SJCRH30 (cell line): ENCODE results near the gene MEIS1. TPM values are rescaled to one million over a fixed set of nuclear protein-coding genes. Genes with fewer than 3 reads are reported as not detected.
"Not testable (repeated sequence)": the region's sequence is repeated elsewhere in the genome, so short reads cannot be mapped to it uniquely, and the experiment has no call there.

Experiments used
- DNase-seq, 2 experiments: peaks; one replicate each; pipeline ENCODE4 v3.0.0-alpha.2; 2015 to 2020
- H3K27ac ChIP-seq: fragments of 250-450 bp; sonication (Bioruptor Pico); 2 replicates; pipeline ENCODE4 v1.5.1; 2020; ENCODE audit warnings: mild to moderate bottlenecking, moderate library complexity
- H3K27me3 ChIP-seq: fragments of 250-450 bp; sonication (Bioruptor Pico); 2 replicates; pipeline ENCODE4 v1.5.1; 2020; ENCODE audit warnings: mild to moderate bottlenecking, moderate library complexity
- H3K36me3 ChIP-seq: fragments of 250-450 bp; sonication (Bioruptor Pico); 2 replicates; pipeline ENCODE4 v1.5.1; 2020; ENCODE audit warnings: mild to moderate bottlenecking, moderate library complexity
- H3K4me1 ChIP-seq: fragments of 250-450 bp; sonication (Bioruptor Pico); 2 replicates; pipeline ENCODE4 v1.5.1; 2020; ENCODE audit warnings: mild to moderate bottlenecking, moderate library complexity
- H3K4me3 ChIP-seq: fragments of 250-450 bp; sonication (Bioruptor Pico); 2 replicates; pipeline ENCODE4 v1.5.1; 2020; ENCODE audit warnings: mild to moderate bottlenecking, moderate library complexity
- H3K9me3 ChIP-seq: fragments of 250-450 bp; sonication (Bioruptor Pico); replicated peaks from 2 replicates; pipeline ENCODE4 v1.5.1; 2020; ENCODE audit warnings: mild to moderate bottlenecking, moderate library complexity
- total RNA-seq: library from RNA; depleted of rRNA; stranded (reverse); fragments of >200 nt; shearing (Covaris generic); gene quantifications from 2 replicates; pipeline ENCODE4 v1.2.3, GENCODE V29; 2014

MEIS1 gene
- total RNA-seq, 1 experiment from 2014 or later = 14.7 TPM

DNA sequence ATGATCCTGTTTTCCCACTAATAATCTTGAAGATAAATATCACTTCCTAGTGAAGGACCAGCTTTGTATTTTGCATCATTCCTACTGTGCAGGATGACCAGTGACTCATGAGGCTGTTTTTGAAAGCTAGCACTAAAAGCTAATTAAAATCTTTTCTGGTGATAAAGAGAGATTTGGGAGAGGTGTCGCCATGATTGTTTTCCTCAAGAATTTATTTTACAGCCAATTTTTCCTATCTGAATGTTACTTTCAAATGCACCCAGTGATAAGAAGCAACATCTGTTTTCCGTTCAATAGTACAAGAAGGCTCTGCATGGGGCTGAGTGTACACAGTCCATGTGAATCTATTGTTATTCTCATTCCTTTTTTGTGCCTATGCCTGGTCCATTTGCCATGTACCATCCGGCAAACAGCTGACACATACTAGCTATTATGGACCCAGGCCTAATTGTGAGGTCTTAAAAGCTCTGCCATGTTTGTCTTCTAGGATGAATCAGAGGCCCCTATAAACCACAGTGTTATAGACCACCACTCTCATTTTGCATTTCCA, 28.4 kb downstream of the MEIS1 start:
- DNase-seq = no peak
- no peaks in the 10 kb centered on the region for H3K36me3 ChIP-seq
- no peak overlapping the region for H3K4me3 ChIP-seq
- no peaks in the 10 kb centered on the region for H3K9me3 ChIP-seq
- H3K27me3 ChIP-seq = no peaks in the 10 kb centered on the region
- no peaks in the 10 kb centered on the region for H3K4me1 ChIP-seq
- H3K27ac ChIP-seq = no peak overlapping the region

DNA sequence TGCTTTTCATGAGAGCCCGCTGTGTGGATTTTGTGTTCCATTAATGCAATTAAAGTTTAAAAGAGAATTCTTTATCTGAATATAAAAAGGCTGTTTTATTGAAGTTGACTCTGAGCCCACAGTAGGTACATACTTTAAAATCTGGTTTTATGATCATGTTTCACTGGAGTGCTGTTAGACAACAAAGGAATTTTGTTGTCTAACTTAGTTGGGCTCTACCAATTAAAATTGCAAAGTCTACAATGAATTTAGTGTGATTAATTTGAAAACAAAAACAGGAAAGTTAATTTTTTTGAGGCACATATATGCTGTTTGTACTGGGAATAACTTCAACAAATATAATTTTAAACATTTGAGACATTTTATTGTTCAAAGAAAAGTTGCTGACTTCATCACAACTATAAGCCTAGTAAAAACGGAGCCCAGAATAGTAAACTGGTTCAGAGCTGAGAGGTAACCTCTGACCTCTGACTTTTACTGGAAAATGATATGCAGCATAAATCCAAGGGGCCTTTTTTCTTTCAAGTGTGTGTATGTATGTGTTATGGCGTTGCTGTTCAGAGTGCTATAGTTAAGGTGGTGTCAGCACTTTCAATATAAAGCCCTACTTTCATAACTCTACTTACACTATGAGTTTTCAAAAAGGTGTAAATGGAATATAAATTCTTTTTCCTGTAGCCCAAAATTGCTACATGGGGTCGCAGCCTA, 30.2 kb downstream of the MEIS1 start:
- Histone ChIP-seq H3K4me3 (no peak overlapping the region), H3K9me3 (no peaks in the 10 kb centered on the region), H3K27me3 (no peaks in the 10 kb centered on the region), H3K4me1 (peaks cover 2% of the 10 kb centered on the region; the same call in 1 of the 2 replicates), H3K36me3 (no peaks in the 10 kb centered on the region), H3K27ac (no peak overlapping the region)
- no peak for DNase-seq

DNA sequence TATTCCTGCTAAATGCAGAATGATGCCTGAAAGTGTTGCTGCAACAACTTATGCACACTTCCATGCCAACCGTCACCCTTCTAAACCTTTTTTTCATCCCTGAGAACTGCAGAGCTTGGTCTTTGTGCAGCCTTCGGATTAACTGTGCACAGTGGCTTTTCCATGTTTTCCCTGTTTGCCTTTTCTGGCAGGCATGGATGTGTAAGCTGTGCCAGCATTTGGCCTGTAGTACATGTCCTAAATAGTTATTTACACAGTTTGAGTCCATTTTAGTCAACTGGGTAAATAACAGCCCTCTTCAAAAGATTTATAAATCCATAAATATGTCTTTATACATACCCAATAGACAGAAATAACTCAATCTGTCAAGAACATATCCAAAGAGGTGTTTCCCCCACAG, 31.5 kb downstream of the MEIS1 start:
- Histone ChIP-seq H3K27ac (no peak overlapping the region), H3K27me3 (no peaks in the 10 kb centered on the region), H3K36me3 (no peaks in the 10 kb centered on the region), H3K4me1 (peaks cover 2% of the 10 kb centered on the region; the same call in 1 of the 2 replicates), H3K9me3 (no peaks in the 10 kb centered on the region), H3K4me3 (no peak overlapping the region)
- no peak for DNase-seq

DNA sequence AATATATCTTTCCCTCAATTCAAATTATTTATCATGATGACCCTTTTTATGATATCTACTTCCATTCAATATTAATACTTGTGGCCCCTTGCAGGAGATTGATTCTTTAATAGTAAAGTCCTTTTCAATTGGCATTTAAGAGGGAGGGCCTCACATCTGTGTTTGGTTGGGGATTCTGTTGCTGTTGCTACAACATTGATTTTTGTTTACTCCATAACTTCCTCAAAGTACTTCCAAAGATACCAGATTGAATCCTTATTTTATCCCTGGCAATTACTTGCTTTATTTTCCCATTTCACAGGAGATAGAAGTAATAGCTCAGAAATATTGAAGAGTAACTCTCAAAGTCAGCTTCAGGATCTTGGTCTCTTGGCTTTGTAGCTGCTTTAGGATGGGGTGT, 32.8 kb downstream of the MEIS1 start:
- Histone ChIP-seq H3K27me3 (no peaks in the 10 kb centered on the region), H3K9me3 (no peaks in the 10 kb centered on the region), H3K36me3 (no peaks in the 10 kb centered on the region), H3K27ac (no peak overlapping the region), H3K4me1 (peaks cover 2% of the 10 kb centered on the region; the same call in 1 of the 2 replicates), H3K4me3 (no peak overlapping the region)
- no peak for DNase-seq

DNA sequence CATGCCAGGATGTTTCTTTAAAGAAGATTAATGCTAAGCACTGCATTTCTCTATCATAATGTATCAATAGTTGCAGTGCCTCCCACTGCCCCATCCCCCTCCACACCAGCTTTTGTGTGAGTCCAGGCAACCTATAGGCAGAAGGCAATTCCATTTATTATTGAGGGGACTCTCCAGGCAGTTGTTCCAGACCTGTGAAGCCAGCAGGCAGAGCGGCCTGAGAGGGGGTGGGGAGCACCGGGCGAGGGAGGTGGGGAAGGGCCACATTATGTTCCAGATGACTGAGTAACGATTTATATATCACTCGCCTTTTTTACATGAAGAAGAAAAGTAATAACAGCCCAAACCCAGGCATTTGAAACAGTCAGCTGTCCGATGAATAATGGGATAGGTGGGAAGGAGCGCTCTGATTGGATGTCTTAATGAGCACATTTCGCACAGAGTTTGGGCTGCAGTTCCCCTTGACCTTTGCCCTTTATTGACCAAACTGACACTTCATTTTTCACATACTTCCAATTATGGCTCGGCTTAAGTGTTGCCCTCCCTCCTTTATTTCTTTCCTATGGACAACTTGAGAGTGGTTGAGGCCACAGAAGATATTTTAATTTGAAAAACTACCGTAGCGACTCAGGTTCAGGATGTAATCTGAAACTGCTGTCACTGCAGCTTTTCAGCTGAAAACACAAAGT, 34.4 kb downstream of the MEIS1 start:
- peak; percentile 30 to 52 for DNase-seq
- Histone ChIP-seq H3K36me3 (no peaks in the 10 kb centered on the region), H3K27me3 (no peaks in the 10 kb centered on the region), H3K9me3 (no peaks in the 10 kb centered on the region), H3K4me3 (peak overlapping the region; percentile 44), H3K4me1 (peaks cover 2% of the 10 kb centered on the region; the same call in 1 of the 2 replicates), H3K27ac (peak overlapping the region; percentile 48)

DNA sequence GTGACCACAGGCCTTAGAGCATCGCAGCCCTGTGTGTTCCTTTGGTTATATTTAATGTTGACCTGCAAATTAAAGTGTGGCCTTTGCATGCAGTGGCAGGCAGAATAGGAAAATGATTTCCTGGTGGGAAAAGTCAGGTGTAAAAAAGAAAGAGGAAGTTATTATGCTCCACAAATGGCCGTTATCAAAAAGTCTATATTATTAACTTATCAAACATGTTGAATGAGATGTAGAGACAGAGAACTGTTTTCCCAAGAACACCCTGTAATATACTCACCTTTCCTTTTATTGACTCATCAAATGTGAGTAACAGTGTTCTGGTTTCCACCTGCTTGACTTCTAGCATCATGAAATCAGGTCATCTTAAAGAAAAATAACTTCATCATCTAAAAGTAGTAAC, 35.3 kb downstream of the MEIS1 start:
- H3K4me3 ChIP-seq = no peak overlapping the region; the same call in 1 of the 2 replicates
- H3K27me3 ChIP-seq = no peaks in the 10 kb centered on the region
- H3K9me3 ChIP-seq = no peaks in the 10 kb centered on the region
- no peak for DNase-seq
- no peaks in the 10 kb centered on the region for H3K36me3 ChIP-seq
- H3K4me1 ChIP-seq = peaks cover 2% of the 10 kb centered on the region; the same call in 1 of the 2 replicates
- peak overlapping the region; percentile 48; the same call in 1 of the 2 replicates for H3K27ac ChIP-seq

DNA sequence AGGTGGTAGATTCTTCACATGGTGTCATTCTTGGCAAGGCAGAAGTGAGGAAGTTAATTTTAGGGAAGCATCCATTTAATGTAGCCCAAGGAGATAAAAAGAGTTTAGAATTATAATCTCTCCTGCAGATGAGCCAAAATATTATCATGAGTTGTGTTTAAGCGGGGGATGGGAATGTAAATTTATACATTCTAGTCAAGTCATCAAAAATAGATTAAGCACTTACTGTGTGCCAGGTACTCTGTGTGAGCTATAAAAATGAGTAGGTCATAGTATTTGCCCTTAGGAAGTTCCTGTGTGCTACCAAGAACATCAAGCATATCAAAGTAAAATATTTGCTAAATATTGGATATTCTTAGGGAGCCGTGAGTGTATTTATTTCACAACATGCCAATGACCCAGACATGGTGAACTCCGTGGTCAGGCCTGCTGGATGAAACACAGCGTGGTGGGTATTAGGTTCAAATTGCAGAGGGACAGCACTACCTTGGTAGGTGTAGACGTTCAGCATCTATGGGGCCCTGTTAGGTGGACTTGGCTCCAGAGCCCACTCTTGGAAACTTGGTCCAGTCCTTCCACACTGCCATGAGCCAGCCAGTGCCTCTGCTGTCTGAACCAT, 37.4 kb downstream of the MEIS1 start:
- no peaks in the 10 kb centered on the region for H3K36me3 ChIP-seq

DNA sequence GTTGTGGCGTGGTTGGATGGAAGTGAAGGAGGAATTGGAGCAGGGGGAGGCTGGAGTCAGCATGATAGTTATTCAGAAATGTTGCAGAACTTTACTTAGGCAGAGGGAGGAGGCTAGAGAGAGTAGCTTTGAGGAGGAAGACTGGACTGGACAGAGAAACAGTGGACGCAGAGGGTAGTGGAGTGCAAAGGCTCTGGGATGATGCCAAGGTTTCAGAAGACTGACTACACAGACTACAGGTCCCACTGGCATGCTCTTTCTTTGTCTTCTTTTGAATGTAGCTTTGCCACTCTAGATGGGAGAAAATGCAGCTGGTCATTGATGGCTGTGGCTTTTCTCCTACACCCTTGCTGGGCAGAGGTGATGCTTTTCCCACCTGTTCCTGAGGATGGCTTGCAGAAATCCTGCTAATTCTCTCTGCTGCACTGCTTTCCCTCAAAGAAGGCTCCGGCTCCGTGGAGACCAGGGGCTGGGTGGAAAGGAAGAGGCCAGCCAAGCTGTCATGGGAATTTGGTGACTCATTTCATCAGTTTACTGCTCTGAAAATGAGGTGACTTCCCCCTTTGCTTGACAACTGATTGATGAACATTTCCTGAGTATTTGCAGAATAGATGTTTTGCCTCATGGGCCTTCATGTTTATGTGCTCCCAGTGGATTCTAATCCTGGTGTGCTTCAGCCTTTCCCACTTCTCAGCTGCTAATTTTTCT, 42.4 kb downstream of the MEIS1 start:
- Histone ChIP-seq H3K27me3 (no peaks in the 10 kb centered on the region), H3K36me3 (no peaks in the 10 kb centered on the region), H3K4me1 (peaks cover 4% of the 10 kb centered on the region; the same call in 1 of the 2 replicates), H3K9me3 (no peaks in the 10 kb centered on the region), H3K4me3 (no peak overlapping the region), H3K27ac (no peak overlapping the region)
- no peak for DNase-seq

More for the DNA sequence above, 37.4 kb downstream of the MEIS1 start:
- no peak for DNase-seq
- H3K4me1 ChIP-seq = peaks cover 2% of the 10 kb centered on the region; the same call in 1 of the 2 replicates
- H3K9me3 ChIP-seq = no peaks in the 10 kb centered on the region
- no peaks in the 10 kb centered on the region for H3K27me3 ChIP-seq
- H3K27ac ChIP-seq = no peak overlapping the region
- no peak overlapping the region for H3K4me3 ChIP-seq

DNA sequence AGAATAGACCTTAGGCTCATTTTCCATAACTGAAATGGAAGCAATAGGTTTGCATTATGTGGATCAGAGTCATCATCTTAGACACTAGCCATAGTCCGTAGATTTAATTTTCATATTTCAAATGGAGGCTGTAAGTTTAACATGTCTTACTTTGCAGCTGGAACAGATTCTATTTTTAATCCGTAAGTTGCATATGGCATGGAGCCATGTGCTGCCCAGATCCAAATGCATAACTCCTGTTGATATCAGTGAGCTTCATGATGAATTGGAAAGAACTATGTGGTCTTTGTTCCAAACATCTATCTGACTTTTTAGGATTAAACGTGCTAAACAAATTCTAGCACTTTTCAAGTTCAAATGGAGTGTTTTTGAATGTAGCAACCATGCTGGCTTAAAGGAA, 43.4 kb downstream of the MEIS1 start:
- no peak overlapping the region for H3K27ac ChIP-seq
- no peaks in the 10 kb centered on the region for H3K27me3 ChIP-seq
- H3K4me3 ChIP-seq = no peak overlapping the region
- H3K4me1 ChIP-seq = peaks cover 4% of the 10 kb centered on the region; the same call in 1 of the 2 replicates
- H3K36me3 ChIP-seq = no peaks in the 10 kb centered on the region
- no peaks in the 10 kb centered on the region for H3K9me3 ChIP-seq
- DNase-seq = no peak

DNA sequence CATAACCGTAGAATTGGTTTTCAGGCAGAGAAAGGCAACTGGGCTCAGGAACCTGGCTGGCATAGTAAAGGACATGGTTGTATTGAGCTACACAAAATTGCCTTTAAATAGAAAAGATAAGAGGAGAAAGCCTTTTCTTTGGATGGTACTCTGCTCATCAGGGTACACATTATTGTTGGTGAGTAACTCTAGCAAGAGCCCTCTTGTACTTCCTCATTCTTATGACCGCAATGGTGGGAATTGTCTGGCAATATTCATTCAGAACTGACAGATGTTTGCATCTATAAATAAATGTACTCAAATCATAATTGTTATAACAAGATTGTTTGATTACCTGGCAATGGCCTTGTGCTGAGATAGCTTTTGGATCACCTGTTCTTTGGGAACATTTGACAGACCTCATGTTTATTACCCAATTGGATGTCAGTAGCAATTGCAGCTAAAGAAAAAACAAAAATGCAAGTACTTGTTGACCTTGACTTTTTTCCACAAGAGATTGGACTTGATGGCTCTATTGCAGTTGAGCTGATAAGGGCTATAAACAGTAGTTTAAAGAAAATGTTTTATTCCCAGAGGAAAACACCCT, 43.9 kb downstream of the MEIS1 start:
- no peak overlapping the region for H3K4me3 ChIP-seq
- H3K27me3 ChIP-seq = no peaks in the 10 kb centered on the region
- H3K27ac ChIP-seq = no peak overlapping the region
- H3K9me3 ChIP-seq = no peaks in the 10 kb centered on the region
- H3K36me3 ChIP-seq = no peaks in the 10 kb centered on the region
- peaks cover 4% of the 10 kb centered on the region; the same call in 1 of the 2 replicates for H3K4me1 ChIP-seq
- DNase-seq = no peak

DNA sequence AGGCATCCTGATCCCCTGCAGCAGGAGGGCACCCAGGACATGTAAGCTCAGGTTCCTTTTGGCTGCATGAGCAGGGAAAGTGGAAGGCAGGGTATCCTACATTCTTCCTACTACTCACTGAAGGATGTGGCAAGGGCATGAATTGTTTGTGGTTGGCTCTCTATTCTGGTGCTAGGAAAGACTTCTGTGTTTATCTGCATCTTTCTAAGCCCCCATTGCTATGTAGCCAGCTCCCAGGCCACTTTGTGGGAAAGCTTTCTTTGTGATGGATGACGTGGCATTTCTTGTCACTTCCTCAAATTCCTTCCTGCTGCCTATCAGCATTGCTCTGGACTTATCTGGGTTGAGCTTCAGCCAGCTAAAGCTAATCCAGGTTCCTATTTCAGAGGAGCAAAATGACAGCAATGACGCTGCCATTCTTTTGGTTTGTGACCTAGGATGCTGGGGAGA, 46.2 kb downstream of the MEIS1 start:
- no peaks in the 10 kb centered on the region for H3K36me3 ChIP-seq
- no peaks in the 10 kb centered on the region for H3K27me3 ChIP-seq
- no peak overlapping the region for H3K27ac ChIP-seq
- H3K9me3 ChIP-seq = no peaks in the 10 kb centered on the region
- H3K4me1 ChIP-seq = peaks cover 4% of the 10 kb centered on the region; the same call in 1 of the 2 replicates
- DNase-seq = peak in 1 of 2 experiments; percentile 23
- H3K4me3 ChIP-seq = no peak overlapping the region

DNA sequence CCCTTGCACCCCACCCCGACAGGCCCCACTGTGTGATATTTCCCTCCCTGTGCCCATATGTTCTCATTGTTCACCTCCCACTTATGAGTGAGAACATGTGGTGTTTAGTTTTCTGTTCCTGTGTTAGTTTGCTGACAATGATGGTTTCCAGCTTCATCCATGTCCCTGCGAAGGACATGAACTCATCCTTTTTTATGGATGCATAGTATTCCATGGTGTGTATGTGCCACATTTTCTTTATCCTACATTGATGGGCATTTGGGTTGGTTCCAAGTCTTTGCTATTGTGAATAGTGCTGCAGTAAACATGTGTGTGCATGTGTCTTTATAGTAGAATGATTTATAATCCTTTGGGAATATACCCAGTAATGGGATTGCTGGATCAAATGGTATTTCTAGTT, 50.3 kb downstream of the MEIS1 start:
- not testable (repeated sequence) for H3K4me3 ChIP-seq, H3K36me3 ChIP-seq, H3K27ac ChIP-seq, H3K4me1 ChIP-seq, H3K27me3 ChIP-seq, DNase-seq, H3K9me3 ChIP-seq

DNA sequence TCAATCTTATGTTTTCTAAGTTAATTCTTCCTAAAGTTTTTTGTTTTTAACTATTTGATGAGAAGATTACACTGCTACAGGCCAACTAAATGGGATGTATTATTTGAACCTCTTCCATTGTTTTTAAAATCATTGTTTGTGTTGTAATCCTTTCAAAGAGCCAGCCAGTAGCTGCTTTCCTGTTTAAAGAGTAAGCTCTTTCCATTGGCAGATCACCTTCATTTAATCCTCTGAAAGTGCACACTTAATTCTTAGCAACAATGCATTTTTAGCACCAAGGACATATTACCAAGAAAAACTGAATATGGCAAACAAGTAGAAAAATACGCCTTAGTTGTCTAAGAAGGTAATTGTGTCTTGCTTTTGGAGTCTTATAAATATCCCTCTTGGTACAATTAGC, 54.0 kb downstream of the MEIS1 start:
- Histone ChIP-seq H3K27ac (no peak overlapping the region), H3K4me3 (no peak overlapping the region), H3K27me3 (no peaks in the 10 kb centered on the region), H3K4me1 (no peaks in the 10 kb centered on the region), H3K36me3 (no peaks in the 10 kb centered on the region), H3K9me3 (no peaks in the 10 kb centered on the region)
- DNase-seq = no peak

DNA sequence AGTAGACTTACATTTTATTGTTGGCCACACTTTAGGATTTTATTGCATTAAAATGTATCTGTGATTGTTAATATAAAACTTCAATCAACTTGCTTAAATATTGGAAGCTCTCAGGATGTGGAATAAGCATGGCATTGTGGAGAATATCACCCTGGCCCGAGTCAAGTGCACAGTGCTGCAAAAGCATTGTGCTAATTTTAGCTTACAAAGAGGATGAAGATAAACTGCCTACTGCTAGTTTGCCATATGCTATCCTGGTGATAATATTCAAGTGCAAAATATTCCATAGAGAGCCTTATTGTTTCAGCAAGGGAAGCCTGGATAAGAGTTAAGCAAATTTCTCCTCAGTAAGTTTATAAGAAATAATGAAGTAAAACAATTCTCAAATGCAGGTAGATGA, 54.5 kb downstream of the MEIS1 start:
- H3K27ac ChIP-seq = no peak overlapping the region

More for the DNA sequence above, 54.5 kb downstream of the MEIS1 start:
- no peaks in the 10 kb centered on the region for H3K36me3 ChIP-seq
- no peak for DNase-seq
- H3K9me3 ChIP-seq = no peaks in the 10 kb centered on the region
- no peak overlapping the region for H3K4me3 ChIP-seq
- H3K27me3 ChIP-seq = no peaks in the 10 kb centered on the region
- H3K4me1 ChIP-seq = no peaks in the 10 kb centered on the region
